ENCODE measurements around the gene HOXD3.

- TF ChIP-seq POLR2AphosphoS5 (IDR thresholded peaks at IDR 0.05; ENCODE audit: low read depth, low read length) (no peak), CTCF (IDR thresholded peaks at IDR 0.05; ENCODE audit: control extremely low read depth in 1 of 3, insufficient read depth in 1 of 3, low read depth in 1 of 3, low read length in 3 of 3) (no peak), MAFK (IDR thresholded peaks at IDR 0.05; ENCODE audit: low read depth, low read length) (no peak), POLR2A (IDR thresholded peaks at IDR 0.05; ENCODE audit: control extremely low read depth in 1 of 2, low read depth in 2 of 2, low read length in 2 of 2) (no peak), JUND (IDR thresholded peaks at IDR 0.05; ENCODE audit: low read length) (no peak), HDAC2 (IDR thresholded peaks at IDR 0.05; ENCODE audit: borderline replicate concordance in 1 of 2, low read depth in 2 of 2, low read length in 2 of 2) (no peak), SIN3A (conservative IDR thresholded peaks at IDR 0.05 in 1 of 2, IDR thresholded peaks at IDR 0.05 in 1 of 2; ENCODE audit: low read depth in 1 of 2, low read length in 2 of 2) (no peak), PHF8 (conservative IDR thresholded peaks at IDR 0.05; ENCODE audit: low read depth, low read length) (no peak), RAD21 (IDR thresholded peaks at IDR 0.05 in 1 of 2, conservative IDR thresholded peaks at IDR 0.05 in 1 of 2; ENCODE audit: low read depth in 2 of 2, low read length in 2 of 2) (no peak)
Observed at GRCh38 chr2:176133389-176133788, 23.7 kb upstream of the HOXD3 start.
